K562 (cell line): Measurements from ENCODE around the gene EXTL1. TPM values are rescaled to one million over a fixed set of nuclear protein-coding genes. Genes with fewer than 3 reads are reported as not detected.
A peak's percentile ranks its signal among the peaks of the same experiment; 100 is the strongest.

Experiments
- ATAC-seq: fragments of 200-7000 bp; cut with Tn5 transposase; 3 replicates; pipeline ENCODE4 v1.9.1; 2020; ENCODE audit warnings: moderate library complexity
- BruUV-seq: library from RNA; stranded (reverse); fragments of 400-500 nt; replicated peaks from 2 replicates; lab custom pipeline; 2021; lab: Mats Ljungman, UMichigan
- CTCF ChIA-PET: fragments of 300-600 bp; formaldehyde crosslinking; extraction: SDS; loops from one replicate; lab custom pipeline; 2021; ENCODE audit warnings: low intra/inter-chr PET ratio; lab: Yijun Ruan, JAX
- POLR2A ChIA-PET: fragments of 300-600, 350-650 bp; sonication (Branson Sonifier 250); formaldehyde crosslinking; extraction: SDS; loops from one replicate; lab custom pipeline; 2021; ENCODE audit warnings: antibody characterized with exemption, inconsistent platforms; lab: Yijun Ruan, JAX
- DNase-seq, 4 experiments: peaks; one replicate each; pipeline versions ENCODE4 v3.0.0 to v3.0.0-alpha.2; 2011 to 2018; ENCODE audit warnings: low spot score in 3 of 4, mixed read lengths in 3 of 4; ENCODE audit errors: extremely low read depth in 1 of 4
- FAIRE-seq: peaks from 2 replicates; lab custom pipeline; 2011; peaks lifted over from hg19 to GRCh38; lab: Jason Lieb, UNC
- H2AFZ ChIP-seq: 2 replicates; pipeline ENCODE4 v1.6.0; 2011; ENCODE audit warnings: low read depth, low read length, control low read depth, inconsistent platforms
- H3K27ac ChIP-seq: fragments of 200-600 bp; 3 replicates; pipeline ENCODE4 v1.8.0; 2011; ENCODE audit warnings: low read depth, mild to moderate bottlenecking, control low read depth, inconsistent platforms, low read length, moderate library complexity, mixed read lengths; ENCODE audit errors: extremely low read depth
- H3K27me3 ChIP-seq, 2 experiments: fragments of 300-600 bp in 1 of 2; 2 replicates in 1 of 2; 3 replicates in 1 of 2; pipeline versions ENCODE4 v1.6.0 to v1.8.0; 2011; ENCODE audit warnings: inconsistent platforms in 2 of 2, low read length in 2 of 2, mild to moderate bottlenecking in 1 of 2, mixed read lengths in 1 of 2, moderate library complexity in 1 of 2; ENCODE audit not compliant: control insufficient read depth in 2 of 2, insufficient read depth in 2 of 2
- H3K36me3 ChIP-seq: fragments of 300-600 bp; 3 replicates; pipeline ENCODE4 v1.8.0; 2011; ENCODE audit warnings: mild to moderate bottlenecking, low read length, inconsistent platforms; ENCODE audit not compliant: control insufficient read depth, insufficient read depth
- H3K4me1 ChIP-seq, 2 experiments: fragments of 200-600 bp in 1 of 2; replicated peaks in 1 of 2; 2 replicates in 1 of 2; 3 replicates in 1 of 2; pipeline versions ENCODE4 v1.5.1 to v1.8.0; 2011; ENCODE audit warnings: inconsistent platforms in 2 of 2, low read length in 2 of 2, mild to moderate bottlenecking in 1 of 2, mixed read lengths in 1 of 2, moderate library complexity in 1 of 2; ENCODE audit not compliant: control insufficient read depth in 2 of 2, insufficient read depth in 2 of 2
- H3K4me2 ChIP-seq: 2 replicates; pipeline ENCODE4 v1.6.1; 2011; ENCODE audit warnings: low read length, control low read depth, inconsistent platforms, mixed read lengths; ENCODE audit not compliant: insufficient read depth
- H3K4me3 ChIP-seq: fragments of 200-600 bp; sonication (generic), shearing (Covaris generic); 2 replicates; pipeline ENCODE4 v1.5.1; 2016; ENCODE audit warnings: control low read depth, inconsistent platforms
- H3K79me2 ChIP-seq: fragments of 200-600 bp; 3 replicates; pipeline ENCODE4 v1.8.0; 2011; ENCODE audit warnings: low read length, inconsistent platforms; ENCODE audit not compliant: control insufficient read depth, insufficient read depth
- H3K9ac ChIP-seq, 2 experiments: 2 replicates each; pipeline versions ENCODE4 v1.6.0 to v1.6.1; 2011; ENCODE audit warnings: low read depth in 2 of 2, low read length in 2 of 2, control low read depth in 1 of 2, inconsistent platforms in 1 of 2, mild to moderate bottlenecking in 1 of 2, mixed read lengths in 1 of 2; ENCODE audit not compliant: insufficient read depth in 1 of 2
- H3K9me1 ChIP-seq: one replicate; pipeline ENCODE4 v1.6.0; 2011; ENCODE audit warnings: inconsistent platforms, mild to moderate bottlenecking, low read length, moderate library complexity; ENCODE audit not compliant: control insufficient read depth, insufficient read depth
- H3K9me3 ChIP-seq: replicated peaks from 2 replicates; pipeline ENCODE4 v1.5.1; 2011; ENCODE audit warnings: low read depth, low read length, inconsistent platforms; ENCODE audit not compliant: control insufficient read depth, insufficient read depth
- H4K20me1 ChIP-seq: replicated peaks from 2 replicates; pipeline ENCODE4 v1.6.1; 2011; ENCODE audit warnings: low read length, inconsistent platforms, mixed read lengths; ENCODE audit not compliant: control insufficient read depth, insufficient read depth
- DACH1 ChIP-seq: fragments of 450-650 bp; IDR thresholded peaks from 2 replicates; pipeline ENCODE4 v1.6.1; 2018; ENCODE audit not compliant: partially characterized antibody
- EHMT2 ChIP-seq: fragments of 450-650 bp; IDR thresholded peaks from 2 replicates; pipeline ENCODE4 v1.6.1; 2018; ENCODE audit warnings: antibody characterized with exemption
- ELK3 ChIP-seq: fragments of 450-650 bp; formaldehyde crosslinking; IDR thresholded peaks from 2 replicates; pipeline ENCODE4 v1.4.0; 2020; ENCODE audit warnings: mild to moderate bottlenecking
- ESRRB ChIP-seq: fragments of 250-450 bp; sonication (Bioruptor Pico); IDR thresholded peaks from 2 replicates; pipeline ENCODE4 v1.5.0; 2020; ENCODE audit warnings: mild to moderate bottlenecking, moderate library complexity, borderline replicate concordance
- HDAC2 ChIP-seq: fragments of 450-650 bp; IDR thresholded peaks from 2 replicates; pipeline ENCODE4 v1.6.1; 2016; ENCODE audit warnings: mild to moderate bottlenecking
- HDAC8 ChIP-seq: fragments of 450-650 bp; IDR thresholded peaks from 2 replicates; pipeline ENCODE4 v1.6.1; 2016; ENCODE audit warnings: mild to moderate bottlenecking, missing genetic modification characterization, moderate library complexity, missing compliant biosample characterization
- HSF4 ChIP-seq: fragments of 250-450 bp; sonication (Bioruptor Pico); IDR thresholded peaks from 2 replicates; pipeline ENCODE4 v2.1.2; 2022; ENCODE audit warnings: mild to moderate bottlenecking, moderate library complexity, borderline replicate concordance
- LARP7 ChIP-seq: fragments of 450-650 bp; IDR thresholded peaks from 2 replicates; pipeline ENCODE4 v1.6.1; 2016
- NCOA4 ChIP-seq: fragments of 450-650 bp; IDR thresholded peaks from 2 replicates; pipeline ENCODE4 v1.6.1; 2018; ENCODE audit warnings: mild to moderate bottlenecking; ENCODE audit not compliant: partially characterized antibody
- NR0B1 ChIP-seq: fragments of 450-650 bp; IDR thresholded peaks from one replicate; pipeline ENCODE4 v1.6.1; 2018; ENCODE audit warnings: mild to moderate bottlenecking, moderate library complexity; ENCODE audit not compliant: partially characterized antibody
- PTBP1 ChIP-seq: fragments of 200-400 bp; formaldehyde crosslinking; IDR thresholded peaks from 2 replicates; pipeline ENCODE4 v1.6.1; 2017; ENCODE audit warnings: low read depth, low read length
- SIN3A ChIP-seq, 2 experiments: fragments of 150-350 bp in 1 of 2; IDR thresholded peaks; 2 replicates each; pipeline ENCODE4 v1.6.1; 2011 to 2016; ENCODE audit warnings: borderline replicate concordance in 2 of 2, low read depth in 2 of 2, low read length in 2 of 2, mild to moderate bottlenecking in 2 of 2, moderate library complexity in 2 of 2; ENCODE audit not compliant: control insufficient read depth in 1 of 2
- SMAD3 ChIP-seq: fragments of 450-650 bp; formaldehyde crosslinking; conservative IDR thresholded peaks from 2 replicates; pipeline ENCODE4 v1.4.0; 2020; ENCODE audit warnings: mild to moderate bottlenecking
- TAL1 ChIP-seq: fragments of 450-650 bp; IDR thresholded peaks from 2 replicates; pipeline ENCODE4 v1.6.1; 2016; ENCODE audit warnings: mild to moderate bottlenecking
- TFAP4 ChIP-seq: sonication (generic); formaldehyde crosslinking; IDR thresholded peaks from 2 replicates; pipeline ENCODE4 v1.8.0; 2022; ENCODE audit warnings: missing genetic modification reagents, mild to moderate bottlenecking, moderate library complexity, borderline replicate concordance
- ZNF224 ChIP-seq: sonication (generic); formaldehyde crosslinking; IDR thresholded peaks from 2 replicates; pipeline ENCODE4 v1.8.0; 2022; ENCODE audit warnings: mild to moderate bottlenecking, missing genetic modification reagents
- ZNF253 ChIP-seq: fragments of 250-450 bp; sonication (Bioruptor Pico); conservative IDR thresholded peaks from 2 replicates; pipeline ENCODE4 v1.6.1; 2021; ENCODE audit warnings: mild to moderate bottlenecking
- ZNF512 ChIP-seq: IDR thresholded peaks from 2 replicates; pipeline ENCODE4 v1.6.1; 2016; ENCODE audit warnings: missing genetic modification characterization, missing compliant biosample characterization
- ZNF696 ChIP-seq: fragments of 250-450 bp; sonication (Bioruptor Pico); conservative IDR thresholded peaks from 2 replicates; pipeline ENCODE4 v1.4.0; 2020; ENCODE audit warnings: mild to moderate bottlenecking, moderate library complexity
- WGBS: fragments of 100-300 bp; shearing (Covaris generic); methylation state at CpG from one replicate; pipeline ENCODE4 v1.1.6; 2016; ENCODE audit warnings: low coverage, mixed read lengths; ENCODE audit not compliant: insufficient coverage; ENCODE audit errors: missing lambda C conversion rate; 5-methylcytosine and 5-hydroxymethylcytosine counted together
- in situ Hi-C: fragments of 300-500 bp; cut with MboI; formaldehyde crosslinking; loops from 4 replicates; pipeline ENCODE4 v1.15.0; 2018; ENCODE audit warnings: inconsistent platforms, mixed read lengths
- intact Hi-C: fragments of 100-400 bp; cut with micrococcal nuclease; formaldehyde crosslinking; loops from 2 replicates; pipeline ENCODE4 v1.14.2; 2022
- polyA plus RNA-seq, 8 experiments: library from polyadenylated mRNA; depleted of rRNA in 4 of 8; stranded (reverse) in 5 of 8; unstranded in 3 of 8; fragments of >200 nt; fragmentation: Nextera tagmentation in 2 of 8; fragmentation: Illumina TruSeq in 1 of 8; extraction: Ambion mirVana in 2 of 8; extraction: Trizol in 1 of 8; gene quantifications; 2 replicates each; pipeline versions ENCODE4 v1.2.1 to v1.2.3, GENCODE V29; 2011 to 2014; ENCODE audit warnings: inconsistent platforms in 1 of 8, missing spikeins in 1 of 8
- total RNA-seq, 7 experiments: library from RNA; depleted of rRNA in 6 of 7; stranded (reverse); fragments of >200 nt in 6 of 7; fragmentation: Illumina TruSeq in 2 of 7; extraction: Trizol in 2 of 7; gene quantifications; 2 replicates each; pipeline versions ENCODE4 v1.2.1 to v1.2.3, GENCODE V29; 2011 to 2021; ENCODE audit warnings: low replicate concordance in 1 of 7

EXTL1 gene
- total and polyA plus RNA-seq, 9 of the 15 experiments (the other 6 are each of a cell fraction or from before 2014, with no cell fraction given), result 0.04 to 0.23 (median 0.08) TPM; not detected in 3

GRCh38 chr1:26059906-26060305, 38.3 kb downstream of the EXTL1 start:
- H3K79me2 ChIP-seq, result no peaks in the 10 kb centered on the region
- ChIA-PET CTCF (no interaction called here), POLR2A (interaction anchor here (1.0 to 4.0 kb wide), 6 partner anchors 11 to 66 kb away, joined by 3 to 21 read pairs (median 6); no protein-coding TSS in a partner anchor)
- peak; percentile 66 to 74 (median 71) for DNase-seq
- peak overlapping the region; percentile 75 for H2AFZ ChIP-seq
- intact Hi-C loops (no loop called here), in situ Hi-C loops (no loop called here)
- WGBS, result 36% methylated on average over 6 of the region's 7 CpGs
- no peaks in the 10 kb centered on the region for H4K20me1 ChIP-seq
- 0 out of 2 replicates have a peak overlapping the region, but pooled peaks have one; percentile 17 for H3K4me2 ChIP-seq
- no peak overlapping the region for H3K4me3 ChIP-seq
- FAIRE-seq, result peak; percentile 85
- no peaks in the 10 kb centered on the region for H3K27me3 ChIP-seq
- peaks cover 19% of the 10 kb centered on the region in 2 experiments; a peak in 4 of 5 replicates for H3K4me1 ChIP-seq
- no peak overlapping the region for H3K27ac ChIP-seq
- H3K36me3 ChIP-seq, result no peaks in the 10 kb centered on the region
- H3K9me1 ChIP-seq, result no peaks in the 10 kb centered on the region
- no TSS peak for BruUV-seq
- ATAC-seq, result peak; percentile 78
- peak overlapping the region in 1 of 2 experiments; percentile 33; a peak in 2 of 4 replicates for H3K9ac ChIP-seq
- no peaks in the 10 kb centered on the region for H3K9me3 ChIP-seq
- no peak for TF ChIP-seq HSF4 (CRISPR knock-in tag)
- no peak for TF ChIP-seq ZNF512 (tag)
- no peak for TF ChIP-seq ESRRB (CRISPR knock-in tag)
- peak; percentile 49 for TF ChIP-seq DACH1
- no peak for TF ChIP-seq ZNF696 (CRISPR knock-in tag)
- no peak for TF ChIP-seq NCOA4
- TF ChIP-seq EHMT2, result no peak
- peak; percentile 92 for TF ChIP-seq TFAP4
- no peak for TF ChIP-seq SMAD3 (CRISPR knock-in tag)
- TF ChIP-seq LARP7, result no peak
- TF ChIP-seq NR0B1, result no peak
- no peak for TF ChIP-seq ELK3 (CRISPR knock-in tag)
- TF ChIP-seq SIN3A (IDR thresholded peaks at IDR 0.05; ENCODE audit: borderline replicate concordance in 2 of 2, control insufficient read depth in 1 of 2, low read depth in 2 of 2, low read length in 2 of 2), result peak in 1 of 2 experiments; percentile 36; a peak in 1 of 4 replicates
- TF ChIP-seq TAL1, result peak; percentile 11; the same call in 1 of the 2 replicates
- TF ChIP-seq ZNF253 (CRISPR knock-in tag), result no peak
- no peak for TF ChIP-seq PTBP1
- no peak for TF ChIP-seq ZNF224
- TF ChIP-seq HDAC8 (tag), result no peak
- TF ChIP-seq HDAC2, result no peak
